Naive thymus-derived CD8-positive, alpha-beta T cell (primary cell): ENCODE results near the gene TMPRSS11A. TPM values are rescaled to one million over a fixed set of nuclear protein-coding genes. Genes with fewer than 3 reads are reported as not detected.

ENCODE experiments used
- ATAC-seq, 2 donors: fragments of 150-1000 bp; cut with Tn5 transposase in 1 of 2; sonication (Bioruptor Pico), chemical (Tn5 transposase) in 1 of 2; 1 replicate in 1 of 2; 2 replicates in 1 of 2; pipeline ENCODE4 v1.10.0; 2021; ENCODE audit warnings: mild to moderate bottlenecking in 2 of 2, moderate library complexity in 2 of 2
- POLR2A ChIA-PET: fragments of 350-600 bp; sonication (Branson Sonifier 250); formaldehyde crosslinking; loops from one replicate; lab custom pipeline; 2021; ENCODE audit warnings: antibody characterized with exemption; lab: Charles Lee
- DNase-seq, 10 donors: peaks; one replicate each; pipeline versions ENCODE4 v3.0.0 to v3.0.0-alpha.2; 2020 to 2022
- H3K27ac Mint-ChIP-seq, 10 donors: one replicate each; pipeline ENCODE4 v1.8.0; 2020 to 2022; ENCODE audit warnings: mild to moderate bottlenecking in 10 of 10, mixed read lengths in 10 of 10, moderate library complexity in 4 of 10, inconsistent platforms in 1 of 10
- H3K27me3 Mint-ChIP-seq, 5 donors: one replicate each; pipeline ENCODE4 v1.8.0; 2021 to 2022; ENCODE audit warnings: mixed read lengths in 5 of 5
- H3K36me3 Mint-ChIP-seq, 3 donors: one replicate each; pipeline ENCODE4 v1.8.0; 2020 to 2022; ENCODE audit warnings: mixed read lengths in 3 of 3, mild to moderate bottlenecking in 2 of 3, inconsistent platforms in 1 of 3
- H3K4me1 Mint-ChIP-seq, 4 donors: one replicate each; pipeline ENCODE4 v1.8.0; 2021 to 2022; ENCODE audit warnings: mixed read lengths in 4 of 4
- H3K4me3 Mint-ChIP-seq, 10 donors: one replicate each; pipeline ENCODE4 v1.8.0; 2020 to 2022; ENCODE audit warnings: mild to moderate bottlenecking in 10 of 10, mixed read lengths in 10 of 10, moderate library complexity in 6 of 10, inconsistent platforms in 1 of 10
- H3K9me3 Mint-ChIP-seq, 9 donors: one replicate each; pipeline ENCODE4 v1.8.0; 2020 to 2022; ENCODE audit warnings: mixed read lengths in 9 of 9, mild to moderate bottlenecking in 3 of 9, inconsistent platforms in 1 of 9, moderate library complexity in 1 of 9
- polyA plus RNA-seq, 3 donors: library from polyadenylated mRNA; unstranded; fragments of 300-500 nt; fragmentation: Illumina TruSeq; gene quantifications; one replicate each; pipeline ENCODE4 v1.2.3, GENCODE V29; 2021
- total RNA-seq, 8 experiments: library from RNA in 2 of 8; stranded (reverse) in 2 of 8; gene quantifications; one replicate each; pipeline ENCODE4 v1.2.3 and lab custom pipeline; 2021 to 2026

The TMPRSS11A gene
- total and polyA plus RNA-seq, 5 experiments from 2014 or later, result not detected

GRCh38 chr4:67933755-67934154, 29.5 kb downstream of the TMPRSS11A start:
- peaks cover 0 to 5% (median 0%) of the 10 kb centered on the region in 9 donors for H3K9me3 Mint-ChIP-seq
- no peak for DNase-seq
- H3K27me3 Mint-ChIP-seq, result peaks cover 0 to 7% (median 4%) of the 10 kb centered on the region in 5 donors
- H3K36me3 Mint-ChIP-seq, result no peaks in the 10 kb centered on the region
- H3K4me3 Mint-ChIP-seq, result no peak overlapping the region
- no peak for ATAC-seq
- no peaks in the 10 kb centered on the region for H3K4me1 Mint-ChIP-seq
- POLR2A ChIA-PET, result no interaction called here
- no peak overlapping the region for H3K27ac Mint-ChIP-seq

GRCh38 chr4:67933038-67933437, 30.3 kb downstream of the TMPRSS11A start:
- POLR2A ChIA-PET, result no interaction called here
- H3K27ac Mint-ChIP-seq, result no peak overlapping the region
- no peak for DNase-seq
- H3K4me1 Mint-ChIP-seq, result no peaks in the 10 kb centered on the region
- H3K27me3 Mint-ChIP-seq, result peaks cover 0 to 10% (median 4%) of the 10 kb centered on the region in 5 donors
- no peak overlapping the region for H3K4me3 Mint-ChIP-seq
- no peaks in the 10 kb centered on the region for H3K36me3 Mint-ChIP-seq
- ATAC-seq, result no peak
- peaks cover 0 to under 1% (median 0%) of the 10 kb centered on the region in 9 donors for H3K9me3 Mint-ChIP-seq

GRCh38 chr4:67931256-67931655, 32.0 kb downstream of the TMPRSS11A start:
- no peaks in the 10 kb centered on the region for H3K4me1 Mint-ChIP-seq
- no peak for ATAC-seq
- H3K9me3 Mint-ChIP-seq, result no peaks in the 10 kb centered on the region
- POLR2A ChIA-PET, result no interaction called here
- no peak overlapping the region for H3K4me3 Mint-ChIP-seq
- peaks cover 0 to 10% (median 6%) of the 10 kb centered on the region in 5 donors for H3K27me3 Mint-ChIP-seq
- H3K27ac Mint-ChIP-seq, result no peak overlapping the region
- H3K36me3 Mint-ChIP-seq, result no peaks in the 10 kb centered on the region
- no peak for DNase-seq

GRCh38 chr4:67929426-67929825, 33.9 kb downstream of the TMPRSS11A start:
- no peaks in the 10 kb centered on the region for H3K36me3 Mint-ChIP-seq
- H3K4me1 Mint-ChIP-seq, result no peaks in the 10 kb centered on the region
- no peak for ATAC-seq
- no peak overlapping the region for H3K27ac Mint-ChIP-seq
- no peak for DNase-seq
- POLR2A ChIA-PET, result no interaction called here
- no peak overlapping the region for H3K4me3 Mint-ChIP-seq
- H3K27me3 Mint-ChIP-seq, result peaks cover 0 to 10% (median 4%) of the 10 kb centered on the region in 5 donors
- H3K9me3 Mint-ChIP-seq, result peaks cover 0 to 2% (median 0%) of the 10 kb centered on the region in 9 donors

DNA sequence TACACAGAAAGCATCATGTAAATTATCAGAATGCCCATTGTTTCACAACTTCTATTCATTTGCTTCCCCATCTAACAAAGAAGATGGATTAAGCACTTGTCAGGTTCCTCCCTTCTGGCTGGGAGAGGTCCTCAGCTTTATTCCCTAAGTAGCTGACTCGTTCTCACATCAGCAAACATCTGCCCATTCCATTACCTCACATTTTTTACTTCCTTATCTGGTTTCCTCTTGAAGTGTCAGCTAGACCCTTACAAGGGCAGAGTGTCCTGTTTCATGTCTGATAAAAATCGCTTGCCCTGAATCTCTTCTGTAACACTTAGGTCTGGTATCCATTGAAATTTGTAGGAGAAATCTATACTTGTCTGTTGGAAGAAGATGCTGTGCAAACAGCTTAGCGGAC, 34.7 kb downstream of the TMPRSS11A start:
- Mint-ChIP-seq H3K36me3 (no peaks in the 10 kb centered on the region), H3K27ac (no peak overlapping the region), H3K9me3 (peaks cover 0 to 6% (median 0%) of the 10 kb centered on the region in 9 donors), H3K4me3 (no peak overlapping the region), H3K4me1 (no peaks in the 10 kb centered on the region), H3K27me3 (peaks cover 0 to 10% (median 4%) of the 10 kb centered on the region in 5 donors)
- ATAC-seq (no peak), DNase-seq (no peak)
- POLR2A ChIA-PET, result no interaction called here

- Mint-ChIP-seq H3K4me1 (no peaks in the 10 kb centered on the region), H3K27ac (no peak overlapping the region), H3K4me3 (no peak overlapping the region), H3K36me3 (no peaks in the 10 kb centered on the region), H3K9me3 (peaks cover 0 to 6% (median 0%) of the 10 kb centered on the region in 9 donors), H3K27me3 (peaks cover 0 to 7% (median 4%) of the 10 kb centered on the region in 5 donors)
- ATAC-seq (no peak), DNase-seq (no peak)
- POLR2A ChIA-PET, result no interaction called here
Observed at GRCh38 chr4:67927251-67927650, 36.0 kb downstream of the TMPRSS11A start.

GRCh38 chr4:67926485-67926884, 36.8 kb downstream of the TMPRSS11A start:
- no peak overlapping the region for H3K4me3 Mint-ChIP-seq
- no peak for ATAC-seq
- H3K36me3 Mint-ChIP-seq, result no peaks in the 10 kb centered on the region
- H3K9me3 Mint-ChIP-seq, result peaks cover 0 to 6% (median 0%) of the 10 kb centered on the region in 9 donors
- no peak for DNase-seq
- POLR2A ChIA-PET, result no interaction called here
- H3K27ac Mint-ChIP-seq, result no peak overlapping the region
- H3K27me3 Mint-ChIP-seq, result peaks cover 0 to 7% (median 4%) of the 10 kb centered on the region in 5 donors
- no peaks in the 10 kb centered on the region for H3K4me1 Mint-ChIP-seq

- ATAC-seq (no peak), DNase-seq (no peak)
- Mint-ChIP-seq H3K27ac (no peak overlapping the region), H3K4me3 (no peak overlapping the region), H3K9me3 (peaks cover 0 to 6% (median 0%) of the 10 kb centered on the region in 9 donors), H3K36me3 (no peaks in the 10 kb centered on the region), H3K4me1 (no peaks in the 10 kb centered on the region), H3K27me3 (peaks cover 0 to 5% (median 0%) of the 10 kb centered on the region in 5 donors)
- POLR2A ChIA-PET, result no interaction called here
Observed at GRCh38 chr4:67922697-67923096, 40.6 kb downstream of the TMPRSS11A start.

- H3K27ac Mint-ChIP-seq, result no peak overlapping the region
- DNase-seq (no peak), ATAC-seq (no peak)
- H3K9me3 Mint-ChIP-seq, result no peaks in the 10 kb centered on the region
- POLR2A ChIA-PET, result no interaction called here
- H3K4me1 Mint-ChIP-seq, result no peaks in the 10 kb centered on the region
- H3K4me3 Mint-ChIP-seq, result no peak overlapping the region
- H3K27me3 Mint-ChIP-seq, result peaks cover 0 to 6% (median 0%) of the 10 kb centered on the region in 5 donors
- H3K36me3 Mint-ChIP-seq, result no peaks in the 10 kb centered on the region
Observed at GRCh38 chr4:67918428-67918827, 44.9 kb downstream of the TMPRSS11A start.

GRCh38 chr4:67915400-67915966, 47.8 kb downstream of the TMPRSS11A start:
- no peaks in the 10 kb centered on the region for H3K36me3 Mint-ChIP-seq

DNA sequence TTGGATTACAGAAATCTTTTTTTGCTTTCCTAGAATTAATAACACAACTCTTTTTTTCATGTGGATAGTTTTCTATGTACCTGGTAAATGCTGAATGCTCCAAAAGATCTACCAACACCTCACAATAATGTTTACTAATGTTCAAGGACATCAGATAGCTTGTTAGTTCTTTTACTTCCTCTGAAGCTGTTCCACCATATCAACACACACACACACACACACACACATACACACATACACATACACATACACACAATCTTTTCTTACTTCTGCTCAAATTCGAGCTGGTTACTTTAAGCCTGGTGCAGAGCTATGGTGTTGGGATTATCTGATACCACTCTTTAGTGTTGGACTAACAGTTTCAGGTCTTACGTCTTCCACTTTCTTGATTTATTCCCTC, 51.2 kb downstream of the TMPRSS11A start:
- H3K36me3 Mint-ChIP-seq, result no peaks in the 10 kb centered on the region
- DNase-seq (no peak), ATAC-seq (no peak)
- POLR2A ChIA-PET, result no interaction called here
- H3K4me1 Mint-ChIP-seq, result no peaks in the 10 kb centered on the region
- H3K27me3 Mint-ChIP-seq, result peaks cover 0 to 4% (median 0%) of the 10 kb centered on the region in 5 donors
- H3K9me3 Mint-ChIP-seq, result no peaks in the 10 kb centered on the region
- no peak overlapping the region for H3K27ac Mint-ChIP-seq
- H3K4me3 Mint-ChIP-seq, result no peak overlapping the region

More at GRCh38 chr4:67915400-67915966, 47.8 kb downstream of the TMPRSS11A start:
- no peak for ATAC-seq
- no peak overlapping the region for H3K4me3 Mint-ChIP-seq
- H3K27me3 Mint-ChIP-seq, result peaks cover 0 to 6% (median 0%) of the 10 kb centered on the region in 5 donors
- no peak for DNase-seq
- no peak overlapping the region for H3K27ac Mint-ChIP-seq
- no peaks in the 10 kb centered on the region for H3K4me1 Mint-ChIP-seq
- no peaks in the 10 kb centered on the region for H3K9me3 Mint-ChIP-seq
- POLR2A ChIA-PET, result no interaction called here

DNA sequence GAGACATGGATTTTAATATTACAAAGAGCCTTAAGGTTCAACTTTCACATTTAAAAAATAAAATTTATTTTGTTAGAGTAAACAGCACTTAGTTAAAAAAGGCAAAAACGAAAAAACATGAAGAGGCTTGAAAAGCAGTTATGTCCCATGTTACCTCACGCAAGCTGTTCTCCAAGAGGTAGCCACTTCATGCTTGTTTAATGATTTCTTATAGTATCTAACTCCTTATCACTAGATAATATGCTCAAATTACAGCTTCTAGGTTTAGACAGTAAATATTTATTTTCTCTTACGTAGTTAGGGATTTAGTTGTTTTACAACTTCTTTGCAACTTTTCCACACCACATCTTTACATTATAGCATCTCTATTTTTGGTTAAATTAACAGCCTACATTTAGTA, 51.7 kb downstream of the TMPRSS11A start:
- POLR2A ChIA-PET, result no interaction called here
- H3K9me3 Mint-ChIP-seq, result no peaks in the 10 kb centered on the region
- no peak for ATAC-seq
- H3K4me1 Mint-ChIP-seq, result no peaks in the 10 kb centered on the region
- no peak overlapping the region for H3K27ac Mint-ChIP-seq
- H3K27me3 Mint-ChIP-seq, result peaks cover 0 to 4% (median 0%) of the 10 kb centered on the region in 5 donors
- H3K4me3 Mint-ChIP-seq, result no peak overlapping the region
- no peak for DNase-seq
- H3K36me3 Mint-ChIP-seq, result no peaks in the 10 kb centered on the region

DNA sequence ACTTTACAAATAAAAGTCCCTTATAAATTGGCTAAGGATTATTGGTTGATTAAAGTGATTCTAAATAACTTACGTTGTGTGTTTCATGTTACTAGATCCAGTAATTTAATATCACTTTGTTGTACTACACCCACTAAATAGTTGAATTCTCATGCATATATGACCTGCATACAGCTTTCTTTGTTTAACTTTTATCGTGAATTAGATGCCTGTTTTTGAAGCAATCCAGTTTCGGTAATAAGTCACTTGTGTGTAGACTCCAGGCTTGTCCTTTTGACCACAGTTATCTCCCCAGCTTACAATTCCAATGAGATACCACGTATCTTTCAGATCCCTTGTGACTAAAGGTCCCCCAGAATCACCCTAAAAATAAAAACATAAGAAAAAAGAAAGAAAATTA, 52.2 kb downstream of the TMPRSS11A start:
- ATAC-seq, result no peak
- POLR2A ChIA-PET, result no interaction called here
- DNase-seq, result no peak
- no peak overlapping the region for H3K27ac Mint-ChIP-seq
- H3K36me3 Mint-ChIP-seq, result no peaks in the 10 kb centered on the region
- H3K9me3 Mint-ChIP-seq, result peaks cover 0 to 4% (median 1%) of the 10 kb centered on the region in 9 donors
- no peaks in the 10 kb centered on the region for H3K4me1 Mint-ChIP-seq
- H3K27me3 Mint-ChIP-seq, result peaks cover 0 to 4% (median 1%) of the 10 kb centered on the region in 5 donors
- no peak overlapping the region for H3K4me3 Mint-ChIP-seq

DNA sequence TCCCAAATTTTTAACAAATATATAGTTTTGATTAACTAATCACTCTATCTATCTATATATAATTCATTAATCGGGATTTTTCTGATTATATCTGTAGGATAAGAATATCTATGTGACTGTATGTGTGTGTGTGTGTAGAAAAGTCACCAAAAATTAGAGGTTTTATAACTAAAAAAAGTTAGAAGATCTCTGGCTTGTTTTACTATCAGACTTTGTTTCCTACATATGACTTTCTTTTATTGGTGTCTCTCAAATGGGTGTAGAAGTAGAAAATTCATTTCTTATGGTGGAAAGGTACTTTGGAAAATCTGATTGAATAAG, 52.7 kb downstream of the TMPRSS11A start:
- no peak overlapping the region for H3K27ac Mint-ChIP-seq

More for the DNA sequence above, 52.7 kb downstream of the TMPRSS11A start:
- Mint-ChIP-seq H3K27me3 (peaks cover 0 to 5% (median 0%) of the 10 kb centered on the region in 5 donors), H3K4me3 (no peak overlapping the region), H3K4me1 (no peaks in the 10 kb centered on the region), H3K36me3 (peaks cover 0 to 2% (median 0%) of the 10 kb centered on the region in 3 donors), H3K9me3 (peaks cover 0 to 10% (median 4%) of the 10 kb centered on the region in 9 donors)
- POLR2A ChIA-PET, result no interaction called here
- ATAC-seq (no peak), DNase-seq (no peak)
